Measurements from ENCODE around the gene PPP2R1B.

PPP2R1B gene

GRCh38 chr11:111731821-111732220 is 34.4 kb downstream of the PPP2R1B start:
- DNase-seq (ENCODE audit: extremely low spot score), result no peak
- ChIA-PET POLR2A (no interaction called here), CTCF (interaction anchor here (1.2 to 2.1 kb wide), 3 partner anchors 10 to 127 kb away, joined by 3 to 5 read pairs (median 4); no protein-coding TSS in a partner anchor)
- TF ChIP-seq CTCF (IDR thresholded peaks at IDR 0.05; ENCODE audit: control extremely low read depth, extremely low read depth, low read depth, missing control alignments), result no peak

GRCh38 chr11:111730871-111731591 is 35.2 kb downstream of the PPP2R1B start:
- DNase-seq (ENCODE audit: extremely low spot score), result no peak
- CTCF ChIA-PET, result interaction anchor here (2.1 kb wide), 1 partner anchor 126 kb away, joined by 5 read pairs; no protein-coding TSS in a partner anchor
- POLR2A ChIA-PET, result no interaction called here
- no peak for TF ChIP-seq CTCF (IDR thresholded peaks at IDR 0.05; ENCODE audit: control extremely low read depth, extremely low read depth, low read depth, missing control alignments)

DNA sequence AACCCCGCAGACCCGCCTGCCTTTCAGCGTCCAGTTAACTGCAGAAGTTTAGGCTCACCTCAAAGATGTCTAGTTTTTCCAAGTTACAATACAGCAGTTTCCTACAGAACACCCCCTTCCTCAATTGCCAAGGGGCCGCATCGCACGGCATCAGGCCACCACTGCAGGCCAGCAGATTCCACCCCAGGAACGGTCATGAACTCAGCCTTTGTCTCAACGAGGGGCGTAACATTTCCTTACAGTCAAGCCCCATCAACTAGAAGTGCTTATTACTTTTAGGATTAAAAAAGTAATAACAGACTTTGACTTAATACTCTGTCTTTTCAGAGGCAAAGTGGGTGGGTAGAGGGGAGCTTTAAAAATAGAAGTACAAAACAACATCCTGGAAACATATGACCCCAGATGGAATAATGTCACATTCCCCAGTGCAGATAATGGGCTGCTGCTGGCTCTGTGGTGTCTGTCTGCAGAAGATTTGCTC is 36.3 kb downstream of the PPP2R1B start:
- no peak for DNase-seq (ENCODE audit: extremely low spot score)
- POLR2A ChIA-PET, result no interaction called here
- no peak for TF ChIP-seq CTCF (IDR thresholded peaks at IDR 0.05; ENCODE audit: control extremely low read depth, extremely low read depth, low read depth, missing control alignments)
- CTCF ChIA-PET, result interaction anchor here (0.9 to 1.9 kb wide), 5 partner anchors 33 to 252 kb away, joined by 3 to 5 read pairs (median 3); no protein-coding TSS in a partner anchor

- no peak for DNase-seq (ENCODE audit: extremely low spot score)
- POLR2A ChIA-PET, result no interaction called here
- no peak for TF ChIP-seq CTCF (IDR thresholded peaks at IDR 0.05; ENCODE audit: control extremely low read depth, extremely low read depth, low read depth, missing control alignments)
- CTCF ChIA-PET, result interaction anchor here (0.9 to 1.9 kb wide), 6 partner anchors 11 to 253 kb away, joined by 3 to 5 read pairs (median 3); no protein-coding TSS in a partner anchor
Observed at GRCh38 chr11:111729071-111729830, 36.9 kb downstream of the PPP2R1B start.

DNA sequence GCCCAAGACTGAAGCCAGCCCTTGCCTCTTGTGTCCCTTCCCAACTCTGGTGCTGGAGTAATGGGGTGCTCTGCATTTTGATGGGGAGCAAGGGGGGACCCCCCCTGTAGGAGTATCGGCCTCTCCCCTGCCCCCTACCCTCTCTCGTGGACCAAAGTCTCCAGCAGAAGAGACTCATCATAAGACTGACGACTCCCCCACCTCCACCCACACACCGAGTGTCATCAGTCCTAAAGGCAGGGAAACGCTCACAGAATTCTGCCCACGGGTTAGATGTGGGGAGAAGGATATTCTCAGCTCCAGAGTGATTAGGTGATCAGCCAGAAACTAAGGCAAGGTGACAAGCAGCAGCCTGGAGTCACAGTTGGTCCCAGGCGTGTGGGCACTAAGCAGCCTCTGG is 38.8 kb downstream of the PPP2R1B start:
- ChIA-PET CTCF (interaction anchor here (0.8 to 0.9 kb wide), 2 partner anchors 17 to 123 kb away, joined by 3 read pairs; no protein-coding TSS in a partner anchor), POLR2A (interaction anchor here (1.0 kb wide), 1 partner anchor 38 kb away, joined by 3 read pairs; no protein-coding TSS in a partner anchor)
- TF ChIP-seq CTCF (IDR thresholded peaks at IDR 0.05; ENCODE audit: control extremely low read depth, extremely low read depth, low read depth, missing control alignments), result no peak
- DNase-seq (ENCODE audit: extremely low spot score), result no peak

GRCh38 chr11:111726301-111726713 is 39.9 kb downstream of the PPP2R1B start:
- TF ChIP-seq CTCF (IDR thresholded peaks at IDR 0.05; ENCODE audit: control extremely low read depth, extremely low read depth, low read depth, missing control alignments), result no peak
- POLR2A ChIA-PET, result interaction anchor here (0.6 kb wide), 1 partner anchor 36 kb away, joined by 5 read pairs; no protein-coding TSS in a partner anchor
- DNase-seq (ENCODE audit: extremely low spot score), result no peak
- CTCF ChIA-PET, result interaction anchor here (0.9 to 1.1 kb wide), 3 partner anchors 17 to 50 kb away, joined by 3 to 5 read pairs (median 3); no protein-coding TSS in a partner anchor

All from GM10248 (cell line).